HEK293T (cell line): ENCODE results near the gene FMNL1.

Source experiments
- CTCF ChIA-PET: fragments of 350-600 bp; formaldehyde crosslinking; extraction: SDS; loops from one replicate; lab custom pipeline; 2021; ENCODE audit warnings: antibody characterized with exemption, inconsistent platforms; lab: Yijun Ruan, JAX
- POLR2A ChIA-PET: fragments of 350-600 bp; formaldehyde crosslinking; extraction: SDS; loops from one replicate; lab custom pipeline; 2020; ENCODE audit warnings: antibody characterized with exemption, inconsistent platforms; lab: Yijun Ruan, JAX
- DNase-seq: peaks from one replicate; pipeline ENCODE4 v3.0.0; 2012; ENCODE audit warnings: mixed read lengths; ENCODE audit errors: extremely low spot score
- ARNT ChIP-seq: fragments of 450-650 bp; IDR thresholded peaks from 2 replicates; pipeline ENCODE4 v1.6.1; 2017; ENCODE audit warnings: mild to moderate bottlenecking
- BHLHE40 ChIP-seq: fragments of 450-650 bp; IDR thresholded peaks from 2 replicates; pipeline ENCODE4 v1.6.1; 2016; ENCODE audit warnings: mild to moderate bottlenecking, moderate library complexity, borderline replicate concordance
- CTBP1 ChIP-seq: fragments of 450-650 bp; IDR thresholded peaks from 2 replicates; pipeline ENCODE4 v1.6.1; 2016; ENCODE audit warnings: borderline replicate concordance
- ELF4 ChIP-seq: fragments of 450-650 bp; IDR thresholded peaks from 2 replicates; pipeline ENCODE4 v1.6.1; 2017; ENCODE audit warnings: antibody characterized with exemption
- FOXA1 ChIP-seq: fragments of 450-650 bp; IDR thresholded peaks from 2 replicates; pipeline ENCODE4 v1.6.1; 2016; ENCODE audit warnings: mild to moderate bottlenecking
- FOXK2 ChIP-seq: fragments of 450-650 bp; IDR thresholded peaks from 2 replicates; pipeline ENCODE4 v1.6.1; 2016; ENCODE audit warnings: mild to moderate bottlenecking
- FOXM1 ChIP-seq: fragments of 450-650 bp; IDR thresholded peaks from 2 replicates; pipeline ENCODE4 v1.6.1; 2017; ENCODE audit warnings: mild to moderate bottlenecking, borderline replicate concordance
- HDGF ChIP-seq: fragments of 450-650 bp; IDR thresholded peaks from 2 replicates; pipeline ENCODE4 v1.6.1; 2017; ENCODE audit warnings: antibody characterized with exemption, borderline replicate concordance
- L3MBTL2 ChIP-seq: fragments of 450-650 bp; conservative IDR thresholded peaks from 2 replicates; pipeline ENCODE4 v1.6.1; 2016; ENCODE audit warnings: mild to moderate bottlenecking
- LEF1 ChIP-seq: fragments of 450-650 bp; IDR thresholded peaks from 2 replicates; pipeline ENCODE4 v1.6.1; 2017; ENCODE audit warnings: mild to moderate bottlenecking, borderline replicate concordance
- NFRKB ChIP-seq: fragments of 450-650 bp; IDR thresholded peaks from 2 replicates; pipeline ENCODE4 v1.6.1; 2016; ENCODE audit warnings: mild to moderate bottlenecking, moderate library complexity
- SP1 ChIP-seq: fragments of 450-650 bp; IDR thresholded peaks from 2 replicates; pipeline ENCODE4 v1.6.1; 2017
- SUZ12 ChIP-seq: fragments of 450-650 bp; IDR thresholded peaks from 2 replicates; pipeline ENCODE4 v1.6.1; 2016; ENCODE audit warnings: mild to moderate bottlenecking
- TARDBP ChIP-seq: fragments of 450-650 bp; IDR thresholded peaks from 2 replicates; pipeline ENCODE4 v1.6.1; 2016
- ZNF384 ChIP-seq: fragments of 450-650 bp; IDR thresholded peaks from 2 replicates; pipeline ENCODE4 v1.6.1; 2016
- TF ChIP-seq, protein P1 (sequence below): fragments of 450-650 bp; IDR thresholded peaks from 2 replicates; pipeline ENCODE4 v1.6.1; 2016

Gene FMNL1

DNA sequence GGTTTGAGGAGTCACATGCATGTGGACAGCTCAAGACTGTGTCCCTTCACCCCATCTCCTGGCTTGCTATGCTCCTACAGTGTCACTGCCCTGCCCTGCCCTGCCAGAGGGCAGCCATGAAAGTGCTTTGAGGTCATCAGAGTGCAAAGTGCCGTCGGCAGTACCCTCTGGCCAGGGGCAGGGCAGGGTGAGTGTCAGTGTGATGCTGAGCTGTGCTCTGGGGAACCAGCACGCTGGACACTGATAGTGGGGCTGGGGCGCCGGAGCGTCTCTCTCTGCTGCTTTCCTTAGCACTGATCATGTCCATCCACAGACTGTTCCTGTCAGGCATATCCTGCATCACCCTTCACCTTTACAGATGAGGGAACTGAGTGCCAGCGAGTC, 41.8 kb downstream of the FMNL1 start:
- TF ChIP-seq BHLHE40 (no peak), FOXM1 (no peak), FOXK2 (no peak)

DNA sequence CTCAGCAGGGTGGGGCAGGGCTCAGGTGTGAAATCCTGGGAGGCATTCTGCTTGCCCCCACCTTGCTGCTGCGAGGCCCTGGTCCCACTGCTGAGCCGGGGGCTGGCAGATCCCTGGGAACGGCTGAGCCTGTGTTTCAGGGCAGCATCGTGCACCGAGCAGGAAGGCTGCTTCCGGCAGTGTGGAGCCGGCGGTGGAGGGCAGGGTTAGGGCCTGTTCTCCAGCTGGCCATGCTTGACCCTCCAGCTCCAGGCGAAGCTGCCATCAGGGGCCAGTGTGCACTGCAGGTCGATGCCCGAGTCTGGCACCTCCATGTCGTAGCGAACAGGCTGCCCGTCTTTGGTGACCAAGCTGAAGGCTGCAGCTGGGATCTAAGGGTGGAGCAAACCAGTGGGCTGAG, 42.7 kb downstream of the FMNL1 start:
- TF ChIP-seq ELF4 (no peak), FOXA1 (no peak), ZNF384 (no peak), HDGF (no peak), SUZ12 (no peak), FOXM1 (no peak), FOXK2 (no peak), LEF1 (no peak), NFRKB (no peak), BHLHE40 (no peak), SP1 (no peak), L3MBTL2 (no peak), CTBP1 (no peak), ARNT (no peak), TARDBP (no peak)
- TF ChIP-seq, protein P1, sequence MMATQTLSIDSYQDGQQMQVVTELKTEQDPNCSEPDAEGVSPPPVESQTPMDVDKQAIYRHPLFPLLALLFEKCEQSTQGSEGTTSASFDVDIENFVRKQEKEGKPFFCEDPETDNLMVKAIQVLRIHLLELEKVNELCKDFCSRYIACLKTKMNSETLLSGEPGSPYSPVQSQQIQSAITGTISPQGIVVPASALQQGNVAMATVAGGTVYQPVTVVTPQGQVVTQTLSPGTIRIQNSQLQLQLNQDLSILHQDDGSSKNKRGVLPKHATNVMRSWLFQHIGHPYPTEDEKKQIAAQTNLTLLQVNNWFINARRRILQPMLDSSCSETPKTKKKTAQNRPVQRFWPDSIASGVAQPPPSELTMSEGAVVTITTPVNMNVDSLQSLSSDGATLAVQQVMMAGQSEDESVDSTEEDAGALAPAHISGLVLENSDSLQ: no peak
- CTCF ChIA-PET: interaction anchor here (1.1 kb wide), 1 partner anchor 17 kb away, joined by 3 read pairs; no protein-coding TSS in a partner anchor
- no peak for DNase-seq
- POLR2A ChIA-PET: no interaction called here

More for the DNA sequence above, 41.8 kb downstream of the FMNL1 start:
- DNase-seq: no peak
- ChIA-PET CTCF (interaction anchor here (1.0 to 1.1 kb wide), 2 partner anchors 16 to 45 kb away, joined by 3 to 5 read pairs; no protein-coding TSS in a partner anchor), POLR2A (no interaction called here)

DNA sequence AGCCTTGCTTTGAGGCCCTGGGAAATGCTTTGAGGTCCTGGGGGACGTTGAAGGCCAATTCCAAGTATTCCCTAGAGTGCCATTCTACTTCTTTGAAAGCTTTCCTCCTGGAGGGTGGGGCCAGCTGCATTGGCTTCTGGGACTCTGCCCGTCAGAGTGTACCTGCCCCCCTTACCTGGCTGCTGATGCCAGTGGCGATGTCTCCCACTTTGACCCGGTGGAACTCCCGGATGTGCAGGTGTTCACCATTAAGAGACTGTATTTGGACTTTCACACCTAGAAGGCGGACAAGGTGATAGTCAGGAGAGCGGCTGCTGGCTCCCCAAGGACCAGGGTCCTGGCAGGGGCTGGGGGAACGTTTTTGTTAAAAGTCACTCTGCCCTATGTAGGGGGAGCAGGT, 43.3 kb downstream of the FMNL1 start:
- no peak for DNase-seq
- POLR2A ChIA-PET: no interaction called here

DNA sequence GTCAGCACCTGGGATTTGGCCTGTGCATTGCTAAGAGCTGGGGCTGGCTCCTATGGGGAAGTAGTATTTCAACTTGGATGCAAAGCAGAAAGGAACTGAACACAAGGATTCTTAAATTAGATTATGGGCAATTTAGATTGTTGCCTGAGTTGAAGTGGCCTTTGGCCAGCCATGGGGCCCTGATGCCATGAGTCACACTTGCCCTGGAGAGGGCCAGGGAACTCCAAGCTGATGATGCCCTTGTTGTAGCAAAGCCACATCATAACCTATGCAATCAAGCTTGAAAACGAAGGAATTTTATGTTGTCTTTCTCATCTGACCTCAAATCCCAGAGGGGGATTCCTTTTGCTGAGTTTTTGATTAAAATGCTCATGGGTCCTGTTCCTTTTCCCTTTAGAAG, 44.1 kb downstream of the FMNL1 start:
- CTCF ChIA-PET: interaction anchor here (0.7 to 2.4 kb wide), 3 partner anchors 11 to 130 kb away, joined by 3 to 6 read pairs (median 3); partner anchors contain the start of gene ACBD4
- TF ChIP-seq FOXK2 (no peak), ELF4 (no peak), ARNT (no peak), HDGF (no peak), FOXA1 (no peak), LEF1 (no peak), L3MBTL2 (no peak), NFRKB (no peak), ZNF384 (no peak), SP1 (no peak), SUZ12 (no peak), CTBP1 (no peak), FOXM1 (no peak), TARDBP (no peak), BHLHE40 (no peak)
- TF ChIP-seq, protein P1: no peak
- POLR2A ChIA-PET: interaction anchor here (1.5 kb wide), 1 partner anchor 18 kb away, joined by 5 read pairs; no protein-coding TSS in a partner anchor
- no peak for DNase-seq

More for the DNA sequence above, 43.3 kb downstream of the FMNL1 start:
- TF ChIP-seq CTBP1 (no peak), TARDBP (no peak), SUZ12 (no peak), L3MBTL2 (no peak), FOXA1 (no peak), FOXK2 (no peak), FOXM1 (no peak), ELF4 (no peak), BHLHE40 (no peak), ZNF384 (no peak), SP1 (no peak), NFRKB (no peak), ARNT (no peak), LEF1 (no peak), HDGF (no peak)
- TF ChIP-seq, protein P1: no peak
- CTCF ChIA-PET: interaction anchor here (0.7 to 1.2 kb wide), 2 partner anchors 97 to 129 kb away, joined by 3 read pairs; partner anchors contain the start of gene ACBD4

DNA sequence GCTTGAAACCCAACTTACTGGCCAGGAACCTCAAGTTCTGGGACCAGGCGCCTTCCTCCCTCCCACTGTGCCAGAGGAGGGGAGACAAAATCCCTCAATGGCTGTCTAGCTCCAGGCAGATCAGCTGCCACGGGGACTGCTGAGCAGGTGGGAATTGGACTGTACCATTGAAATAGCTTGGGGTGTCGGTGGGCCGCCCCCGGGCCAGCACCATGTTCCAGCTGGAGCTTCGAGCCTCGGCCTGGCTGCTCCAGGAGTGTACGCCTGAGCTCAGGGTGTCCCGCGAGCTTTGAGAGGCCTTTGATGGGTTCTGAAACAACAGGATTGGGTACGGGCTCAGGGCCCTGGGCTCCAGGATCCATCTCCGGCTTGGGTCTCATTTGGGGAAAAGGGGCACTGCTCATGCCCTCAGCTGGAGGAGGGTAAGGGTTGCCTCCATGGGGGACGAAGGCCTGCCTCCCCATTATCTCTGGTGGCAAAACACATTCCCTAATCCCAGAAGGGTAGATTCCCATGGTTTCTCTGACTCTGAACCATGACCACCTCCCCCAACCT, 44.8 kb downstream of the FMNL1 start:
- CTCF ChIA-PET: interaction anchor here (0.5 to 2.4 kb wide), 4 partner anchors 11 to 131 kb away, joined by 3 to 6 read pairs (median 4); partner anchors contain the start of genes ACBD4 and MAP3K14
- no peak for DNase-seq
- POLR2A ChIA-PET: interaction anchor here (1.0 to 1.5 kb wide), 3 partner anchors 18 to 118 kb away, joined by 3 to 5 read pairs (median 3); partner anchors contain the start of gene HEXIM1
- no peak for TF ChIP-seq NFRKB
- TF ChIP-seq CTBP1: no peak
- no peak for TF ChIP-seq FOXK2
- no peak for TF ChIP-seq SP1
- no peak for TF ChIP-seq FOXM1
- TF ChIP-seq L3MBTL2: no peak
- TF ChIP-seq BHLHE40: no peak
- TF ChIP-seq TARDBP: no peak
- no peak for TF ChIP-seq FOXA1
- no peak for TF ChIP-seq ARNT
- TF ChIP-seq ZNF384: no peak
- no peak for TF ChIP-seq SUZ12
- TF ChIP-seq, protein P1: no peak
- no peak for TF ChIP-seq HDGF
- TF ChIP-seq LEF1: no peak
- no peak for TF ChIP-seq ELF4
